ENCODE results near the gene ENOX2.

ENOX2 gene

GRCh38 chrX:130631011-130631410 is 272.0 kb downstream of the ENOX2 start:
- no peak for DNase-seq (ENCODE audit: low read depth)

DNA sequence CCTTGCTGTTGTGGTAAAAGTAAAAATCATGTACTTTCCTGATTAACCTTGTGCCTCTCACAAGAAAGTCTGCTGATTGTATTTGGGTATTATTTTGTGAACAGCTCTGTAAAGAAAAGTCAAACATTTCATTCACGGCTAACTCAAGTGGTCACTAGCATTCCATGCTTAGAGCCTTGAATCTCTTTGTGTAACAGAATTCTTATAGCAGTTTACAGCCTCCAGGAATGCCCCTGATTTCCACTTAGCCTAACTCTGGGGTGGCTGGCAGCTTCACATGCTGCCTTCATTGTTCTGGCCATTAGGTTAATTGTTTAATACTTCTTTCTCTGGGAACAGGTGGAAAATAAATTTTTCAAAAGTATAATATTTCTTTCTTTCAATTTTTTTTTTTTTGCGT is 274.5 kb downstream of the ENOX2 start:
- no peak for DNase-seq (ENCODE audit: low read depth)

DNA sequence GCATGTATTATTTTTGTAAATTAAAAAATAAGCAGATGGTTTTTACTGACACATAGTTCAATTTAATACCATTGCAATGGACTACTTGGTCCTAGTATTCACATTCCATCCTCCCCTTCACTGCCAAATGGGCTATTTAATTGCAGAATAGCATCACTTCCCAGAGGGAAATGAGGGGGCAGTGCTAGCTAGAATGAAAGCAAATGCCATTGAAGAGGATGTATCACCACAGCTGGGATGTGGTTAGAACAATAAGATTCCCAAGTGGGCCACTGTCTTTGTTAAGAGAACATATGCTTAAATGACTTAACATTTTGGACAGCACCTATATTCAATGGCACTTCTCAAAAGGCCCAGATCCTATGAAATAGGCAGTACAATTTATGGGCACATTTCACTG is 276.5 kb downstream of the ENOX2 start:
- no peak for DNase-seq (ENCODE audit: low read depth)

- no peak for DNase-seq (ENCODE audit: low read depth)
Measured at GRCh38 chrX:130625386-130625785, 277.6 kb downstream of the ENOX2 start.

DNA sequence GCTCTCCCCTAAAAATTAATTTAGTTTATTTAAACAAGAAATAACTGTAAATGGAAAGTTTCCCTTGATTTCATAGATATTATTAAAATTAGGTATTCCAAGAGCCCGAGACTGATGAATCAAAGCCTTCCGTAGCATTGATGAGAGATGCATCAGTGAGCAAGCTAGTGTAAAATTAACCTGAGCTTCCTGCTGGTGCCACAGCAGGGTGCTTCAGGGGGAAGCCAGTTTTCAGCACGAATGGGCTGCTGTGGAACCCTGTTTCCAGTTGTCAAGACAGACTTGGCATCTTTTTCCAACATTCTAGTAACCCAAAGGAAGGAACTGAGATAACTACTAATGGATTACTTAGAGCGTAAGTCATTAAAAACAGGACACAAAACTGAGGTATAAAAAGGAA is 279.5 kb downstream of the ENOX2 start:
- no peak for DNase-seq (ENCODE audit: low read depth)

GRCh38 chrX:130615941-130616340 is 287.1 kb downstream of the ENOX2 start:
- DNase-seq (ENCODE audit: low read depth) = no peak

DNA sequence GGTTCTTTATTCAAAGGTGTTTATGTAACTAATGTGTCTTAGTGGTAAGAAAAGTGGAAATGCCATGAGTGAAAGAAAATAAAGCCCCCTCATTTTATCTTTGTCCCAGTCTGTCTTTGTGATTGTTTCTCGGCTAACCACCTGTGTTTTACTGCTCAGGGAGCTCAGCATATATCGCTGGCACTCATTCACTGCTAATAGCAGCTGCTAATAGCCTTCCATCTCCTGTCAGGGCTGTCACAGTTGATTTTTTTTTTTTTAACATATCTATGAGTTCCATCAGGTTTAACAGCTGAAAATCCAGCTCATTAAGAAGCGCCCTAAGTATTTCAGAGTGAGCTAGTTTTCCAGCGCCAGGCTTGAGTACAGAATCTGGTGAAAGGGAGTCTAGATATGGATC is 295.6 kb downstream of the ENOX2 start:
- no peak for DNase-seq (ENCODE audit: low read depth)

- no peak for DNase-seq (ENCODE audit: low read depth)
Measured at GRCh38 chrX:130606425-130606824, 296.6 kb downstream of the ENOX2 start.

GRCh38 chrX:130604882-130605281 is 298.1 kb downstream of the ENOX2 start:
- no peak for DNase-seq (ENCODE audit: low read depth)

DNA sequence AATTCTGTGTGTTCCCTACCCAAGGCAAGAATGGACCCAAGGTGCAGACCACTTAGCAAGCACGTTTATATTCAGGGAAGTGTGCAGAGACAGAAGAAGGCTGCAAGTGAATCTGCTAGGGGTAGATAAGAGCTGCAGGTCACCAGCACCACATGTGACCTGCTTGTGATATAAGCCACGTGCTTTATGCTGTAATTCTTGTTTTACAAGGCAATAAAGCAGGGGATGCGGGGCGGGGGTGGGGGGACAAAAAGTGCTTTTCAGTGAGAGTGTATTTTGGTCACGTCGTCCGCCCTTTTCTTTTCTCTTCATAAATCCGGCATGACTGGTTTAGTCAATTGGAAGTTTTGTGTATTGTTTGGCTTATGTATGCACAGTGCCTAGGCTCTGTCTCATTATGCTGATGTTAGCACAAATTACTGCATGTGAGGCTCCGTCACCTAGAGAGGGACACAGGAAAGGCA is 308.5 kb downstream of the ENOX2 start:
- no peak for DNase-seq (ENCODE audit: low read depth)

GRCh38 chrX:130593911-130594310 is 309.1 kb downstream of the ENOX2 start:
- DNase-seq (ENCODE audit: low read depth) = no peak

DNA sequence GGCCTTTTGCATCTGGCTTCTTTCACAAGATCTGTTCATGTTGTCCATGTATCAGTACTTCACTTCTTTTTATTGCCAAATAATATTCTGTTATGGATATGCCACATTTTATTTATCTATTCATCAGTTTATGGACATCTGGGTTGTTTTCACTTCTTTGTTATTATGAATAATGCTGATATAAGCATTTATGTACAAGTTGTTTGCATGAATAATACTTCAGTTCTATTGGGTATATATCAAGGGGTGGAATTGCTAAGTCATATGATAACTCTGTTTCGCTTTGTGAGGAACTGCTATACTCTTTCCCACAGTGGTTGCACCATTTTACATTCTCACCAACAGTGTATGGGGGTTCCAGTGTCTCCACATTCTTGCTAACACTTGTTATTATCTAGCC is 310.8 kb downstream of the ENOX2 start:
- no peak for DNase-seq (ENCODE audit: low read depth)

GRCh38 chrX:130578906-130579305 is 324.1 kb downstream of the ENOX2 start:
- DNase-seq (ENCODE audit: low read depth) = no peak

DNA sequence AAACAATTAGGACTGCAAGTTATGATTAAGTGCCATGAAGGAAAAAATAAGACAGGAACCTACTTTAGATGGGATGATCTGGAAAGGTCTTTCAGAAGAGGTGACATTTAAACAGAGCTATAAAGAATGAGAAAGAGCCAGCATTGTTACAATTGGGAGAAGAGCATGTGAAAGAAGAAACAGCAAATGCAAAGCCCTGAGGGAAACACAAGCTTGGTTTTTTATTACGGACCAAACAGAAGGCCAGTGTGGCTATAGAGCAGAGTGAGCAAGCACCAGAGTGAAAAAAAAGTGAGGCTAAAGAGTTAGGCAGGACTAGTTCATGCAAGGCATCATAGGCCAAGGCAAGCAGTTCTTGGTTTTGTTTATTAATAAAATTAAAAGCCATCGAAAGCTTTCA is 325.6 kb downstream of the ENOX2 start:
- DNase-seq (ENCODE audit: low read depth) = no peak

DNA sequence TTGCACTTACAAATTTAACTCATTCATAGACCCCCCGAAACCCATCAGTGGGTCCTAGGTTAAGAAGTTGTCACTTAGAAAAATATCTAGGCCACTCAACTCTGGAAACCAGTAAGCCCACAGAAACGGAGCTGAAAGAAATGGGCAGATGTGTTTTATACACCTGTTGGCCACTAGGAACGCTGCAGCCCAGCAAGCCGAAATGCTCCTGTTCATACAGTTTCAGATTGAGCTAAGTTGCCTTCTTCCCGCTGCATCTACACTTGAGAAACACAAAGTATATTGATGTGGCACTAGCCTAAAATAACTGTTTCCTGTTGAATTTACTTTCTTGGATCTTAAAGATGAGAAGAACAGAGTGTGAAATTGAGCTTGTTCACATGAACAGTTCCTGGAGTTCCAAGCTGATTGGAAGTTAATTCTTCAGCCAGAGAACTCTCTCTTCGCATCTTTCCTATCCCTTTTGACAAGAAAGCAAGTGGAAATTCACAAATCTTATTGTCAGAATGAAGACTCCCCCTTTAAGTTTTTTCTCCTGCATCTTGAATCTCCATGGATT is 327.1 kb downstream of the ENOX2 start:
- DNase-seq (ENCODE audit: low read depth) = no peak

Data from stimulated activated CD8-positive, alpha-beta memory T cell treated with anti-CD3 and anti-CD28 coated beads, Interleukin-4, amount 100 ng/mL, for 24 hours (primary cell).